Lower leg skin (tissue), 4 donors: ENCODE results near the gene TTBK1. TPM values are rescaled to one million over a fixed set of nuclear protein-coding genes. Genes with fewer than 3 reads are reported as not detected.

Experiments used
- DNase-seq, 2 donors: peaks; one replicate each; pipeline ENCODE4 v3.0.0-alpha.2; 2019; ENCODE audit warnings: low spot score in 2 of 2
- H3K4me3 ChIP-seq: fragments of 200-600 bp; sonication (generic); 2 replicates; pipeline ENCODE4 v1.5.1; 2017; ENCODE audit warnings: mild to moderate bottlenecking, low read depth; ENCODE audit not compliant: poor library complexity, severe bottlenecking
- CTCF ChIP-seq, 3 donors: fragments of 450-650 bp; IDR thresholded peaks; one replicate each; pipeline ENCODE4 v1.5.1; 2016; ENCODE audit warnings: antibody characterized with exemption in 3 of 3, mild to moderate bottlenecking in 3 of 3, moderate library complexity in 2 of 3
- POLR2A ChIP-seq, 2 donors: fragments of 450-650 bp; IDR thresholded peaks; one replicate each; pipeline ENCODE4 v1.6.1; 2016 to 2017; ENCODE audit warnings: antibody characterized with exemption in 2 of 2, mild to moderate bottlenecking in 1 of 2, moderate library complexity in 1 of 2
- WGBS, 2 donors: methylation state at CpG; one replicate each; pipeline ENCODE4 v1.1.5; 2018; 5-methylcytosine and 5-hydroxymethylcytosine counted together
- intact Hi-C: fragments of 100-400 bp; cut with DNase I; formaldehyde crosslinking; loops from one replicate; pipeline ENCODE4 v1.15.0; 2023; ENCODE audit warnings: low total_unique reads
- total RNA-seq, 4 donors: library from RNA; depleted of rRNA; stranded (reverse); fragments of >200 nt; gene quantifications; one replicate each; pipeline ENCODE4 v1.1.0, GENCODE V29; 2016

Gene TTBK1
- total RNA-seq, 4 donors from 2014 or later = 0.08 TPM; not detected in 3

- intact Hi-C loops = no loop called here
- no peak for DNase-seq
- no peak overlapping the region for H3K4me3 ChIP-seq
- TF ChIP-seq CTCF (IDR thresholded peaks at IDR 0.05) = no peak
- TF ChIP-seq POLR2A (IDR thresholded peaks at IDR 0.05) = no peak
These were observed 28.7 kb downstream of the TTBK1 start for GRCh38 chr6:43271944-43272343.

GRCh38 chr6:43273707-43274106 lies 30.4 kb downstream of the TTBK1 start:
- no peak for DNase-seq
- no peak overlapping the region for H3K4me3 ChIP-seq
- intact Hi-C loops = no loop called here
- TF ChIP-seq POLR2A (IDR thresholded peaks at IDR 0.05) = no peak
- no peak for TF ChIP-seq CTCF (IDR thresholded peaks at IDR 0.05)
- WGBS, 2 donors = 65 to 73% methylated on average over 2 of the region's 2 CpGs

- 73 to 79% methylated on average over 10 of the region's 10 CpGs for WGBS, 2 donors
- TF ChIP-seq CTCF (IDR thresholded peaks at IDR 0.05) = no peak
- no peak for TF ChIP-seq POLR2A (IDR thresholded peaks at IDR 0.05)
- no peak overlapping the region for H3K4me3 ChIP-seq
- intact Hi-C loops = no loop called here
- no peak for DNase-seq
These were observed 31.0 kb downstream of the TTBK1 start for GRCh38 chr6:43274127-43274915.

GRCh38 chr6:43274916-43275597 lies 31.8 kb downstream of the TTBK1 start:
- 12 to 28% methylated on average over 16 to 50 of the region's 65 CpGs for WGBS, 2 donors
- H3K4me3 ChIP-seq = peak overlapping the region; percentile 1
- no peak for TF ChIP-seq POLR2A (IDR thresholded peaks at IDR 0.05)
- no peak for TF ChIP-seq CTCF (IDR thresholded peaks at IDR 0.05)
- DNase-seq = no peak
- intact Hi-C loops = no loop called here

GRCh38 chr6:43275801-43276576 lies 32.7 kb downstream of the TTBK1 start:
- no peak for DNase-seq

More at GRCh38 chr6:43275801-43276576, 32.7 kb downstream of the TTBK1 start:
- 23 to 27% methylated on average over 60 to 61 of the region's 64 CpGs for WGBS, 2 donors
- no peak overlapping the region for H3K4me3 ChIP-seq
- TF ChIP-seq CTCF (IDR thresholded peaks at IDR 0.05) (no peak), POLR2A (IDR thresholded peaks at IDR 0.05) (no peak)
- intact Hi-C loops = no loop called here
